Medulla oblongata (tissue), 1 donor: ENCODE data around the gene FBL.

Experiments used
- DNase-seq: peaks from one replicate; pipeline ENCODE4 v3.0.0-alpha.2; 2015; ENCODE audit errors: extremely low spot score

FBL gene

DNA sequence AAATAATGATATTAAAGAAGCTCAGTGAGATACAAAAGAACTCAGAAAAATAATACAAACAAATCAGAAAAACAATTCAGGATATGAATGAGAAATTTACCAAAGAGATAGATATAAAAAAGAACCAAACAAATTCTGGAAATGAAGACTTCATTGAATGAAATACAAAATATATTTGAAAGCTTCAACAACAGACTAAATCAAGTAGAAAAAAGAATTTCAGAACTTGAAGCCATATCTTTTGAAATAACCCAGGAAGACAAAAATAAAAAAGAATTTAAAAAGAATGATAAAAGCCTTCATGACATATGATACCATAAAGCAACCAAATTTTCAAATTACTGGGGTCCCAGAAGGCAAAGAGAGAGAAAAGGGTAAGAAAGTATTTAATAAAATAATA, 57.9 kb downstream of the FBL start:
- no peak for DNase-seq
